K562 (cell line): Measurements from ENCODE around the gene DIS3L2. TPM values are rescaled to one million over a fixed set of nuclear protein-coding genes. Genes with fewer than 3 reads are reported as not detected.
A peak's percentile ranks its signal among the peaks of the same experiment; 100 is the strongest.

Source experiments
- ATAC-seq: fragments of 200-7000 bp; cut with Tn5 transposase; 3 replicates; pipeline ENCODE4 v1.9.1; 2020; ENCODE audit warnings: moderate library complexity
- BruUV-seq: library from RNA; stranded (reverse); fragments of 400-500 nt; replicated peaks from 2 replicates; lab custom pipeline; 2021; lab: Mats Ljungman, UMichigan
- CTCF ChIA-PET: fragments of 300-600 bp; formaldehyde crosslinking; extraction: SDS; loops from one replicate; lab custom pipeline; 2021; ENCODE audit warnings: low intra/inter-chr PET ratio; lab: Yijun Ruan, JAX
- POLR2A ChIA-PET: fragments of 300-600, 350-650 bp; sonication (Branson Sonifier 250); formaldehyde crosslinking; extraction: SDS; loops from one replicate; lab custom pipeline; 2021; ENCODE audit warnings: antibody characterized with exemption, inconsistent platforms; lab: Yijun Ruan, JAX
- DNase-seq, 4 experiments: peaks; one replicate each; pipeline versions ENCODE4 v3.0.0 to v3.0.0-alpha.2; 2011 to 2018; ENCODE audit warnings: low spot score in 3 of 4, mixed read lengths in 3 of 4; ENCODE audit errors: extremely low read depth in 1 of 4
- FAIRE-seq: peaks from 2 replicates; lab custom pipeline; 2011; peaks lifted over from hg19 to GRCh38; lab: Jason Lieb, UNC
- H2AFZ ChIP-seq: 2 replicates; pipeline ENCODE4 v1.6.0; 2011; ENCODE audit warnings: low read depth, low read length, control low read depth, inconsistent platforms
- H3K27ac ChIP-seq: fragments of 200-600 bp; 3 replicates; pipeline ENCODE4 v1.8.0; 2011; ENCODE audit warnings: low read depth, mild to moderate bottlenecking, control low read depth, inconsistent platforms, low read length, moderate library complexity, mixed read lengths; ENCODE audit errors: extremely low read depth
- H3K27me3 ChIP-seq, 2 experiments: fragments of 300-600 bp in 1 of 2; 2 replicates in 1 of 2; 3 replicates in 1 of 2; pipeline versions ENCODE4 v1.6.0 to v1.8.0; 2011; ENCODE audit warnings: inconsistent platforms in 2 of 2, low read length in 2 of 2, mild to moderate bottlenecking in 1 of 2, mixed read lengths in 1 of 2, moderate library complexity in 1 of 2; ENCODE audit not compliant: control insufficient read depth in 2 of 2, insufficient read depth in 2 of 2
- H3K36me3 ChIP-seq: fragments of 300-600 bp; 3 replicates; pipeline ENCODE4 v1.8.0; 2011; ENCODE audit warnings: mild to moderate bottlenecking, low read length, inconsistent platforms; ENCODE audit not compliant: control insufficient read depth, insufficient read depth
- H3K4me1 ChIP-seq, 2 experiments: fragments of 200-600 bp in 1 of 2; replicated peaks in 1 of 2; 2 replicates in 1 of 2; 3 replicates in 1 of 2; pipeline versions ENCODE4 v1.5.1 to v1.8.0; 2011; ENCODE audit warnings: inconsistent platforms in 2 of 2, low read length in 2 of 2, mild to moderate bottlenecking in 1 of 2, mixed read lengths in 1 of 2, moderate library complexity in 1 of 2; ENCODE audit not compliant: control insufficient read depth in 2 of 2, insufficient read depth in 2 of 2
- H3K4me2 ChIP-seq: 2 replicates; pipeline ENCODE4 v1.6.1; 2011; ENCODE audit warnings: low read length, control low read depth, inconsistent platforms, mixed read lengths; ENCODE audit not compliant: insufficient read depth
- H3K4me3 ChIP-seq: fragments of 200-600 bp; sonication (generic), shearing (Covaris generic); 2 replicates; pipeline ENCODE4 v1.5.1; 2016; ENCODE audit warnings: control low read depth, inconsistent platforms
- H3K79me2 ChIP-seq: fragments of 200-600 bp; 3 replicates; pipeline ENCODE4 v1.8.0; 2011; ENCODE audit warnings: low read length, inconsistent platforms; ENCODE audit not compliant: control insufficient read depth, insufficient read depth
- H3K9ac ChIP-seq, 2 experiments: 2 replicates each; pipeline versions ENCODE4 v1.6.0 to v1.6.1; 2011; ENCODE audit warnings: low read depth in 2 of 2, low read length in 2 of 2, control low read depth in 1 of 2, inconsistent platforms in 1 of 2, mild to moderate bottlenecking in 1 of 2, mixed read lengths in 1 of 2; ENCODE audit not compliant: insufficient read depth in 1 of 2
- H3K9me1 ChIP-seq: one replicate; pipeline ENCODE4 v1.6.0; 2011; ENCODE audit warnings: inconsistent platforms, mild to moderate bottlenecking, low read length, moderate library complexity; ENCODE audit not compliant: control insufficient read depth, insufficient read depth
- H3K9me3 ChIP-seq: replicated peaks from 2 replicates; pipeline ENCODE4 v1.5.1; 2011; ENCODE audit warnings: low read depth, low read length, inconsistent platforms; ENCODE audit not compliant: control insufficient read depth, insufficient read depth
- H4K20me1 ChIP-seq: replicated peaks from 2 replicates; pipeline ENCODE4 v1.6.1; 2011; ENCODE audit warnings: low read length, inconsistent platforms, mixed read lengths; ENCODE audit not compliant: control insufficient read depth, insufficient read depth
- ARNT ChIP-seq, 2 experiments: fragments of 450-650 bp; IDR thresholded peaks; 2 replicates each; pipeline ENCODE4 v1.6.1; 2016; ENCODE audit warnings: mild to moderate bottlenecking in 1 of 2
- CBX2 ChIP-seq: fragments of 200-600 bp; sonication (generic); IDR thresholded peaks from one replicate; pipeline ENCODE4 v1.6.1; 2012; ENCODE audit warnings: mild to moderate bottlenecking, low read length, inconsistent platforms; ENCODE audit not compliant: insufficient read depth, poor library complexity, severe bottlenecking
- FOXO4 ChIP-seq: fragments of 450-650 bp; formaldehyde crosslinking; IDR thresholded peaks from 2 replicates; pipeline ENCODE4 v1.4.0; 2020; ENCODE audit warnings: mild to moderate bottlenecking, moderate library complexity
- GATAD2B ChIP-seq: fragments of 450-650 bp; IDR thresholded peaks from 2 replicates; pipeline ENCODE4 v1.6.1; 2017; ENCODE audit warnings: mild to moderate bottlenecking, borderline replicate concordance
- LCOR ChIP-seq: sonication (generic); formaldehyde crosslinking; IDR thresholded peaks from 2 replicates; pipeline ENCODE4 v1.8.0; 2022; ENCODE audit warnings: mild to moderate bottlenecking, missing genetic modification reagents
- MTF1 ChIP-seq: fragments of 250-450 bp; sonication (Bioruptor Pico); IDR thresholded peaks from 2 replicates; pipeline ENCODE4 v1.9.0; 2021; ENCODE audit warnings: moderate library complexity, mild to moderate bottlenecking, inconsistent platforms, borderline replicate concordance
- MYC ChIP-seq, 2 experiments: fragments of 250-450 bp in 1 of 2; sonication (Bioruptor Pico) in 1 of 2; IDR thresholded peaks; 2 replicates each; pipeline versions ENCODE4 v1.5.1 to v1.6.1; 2012 to 2021; ENCODE audit warnings: low read depth in 2 of 2, borderline replicate concordance in 1 of 2, improper control_type of control experiment in 1 of 2, low read length in 1 of 2, mild to moderate bottlenecking in 1 of 2, moderate library complexity in 1 of 2
- PHTF2 ChIP-seq: fragments of 250-450 bp; sonication (Bioruptor Pico); IDR thresholded peaks from 2 replicates; pipeline ENCODE4 v1.5.0; 2021; ENCODE audit warnings: mild to moderate bottlenecking
- RERE ChIP-seq: sonication (generic); formaldehyde crosslinking; IDR thresholded peaks from 2 replicates; pipeline ENCODE4 v1.8.0; 2023; ENCODE audit warnings: missing genetic modification reagents, mild to moderate bottlenecking, borderline replicate concordance
- TCF15 ChIP-seq: fragments of 250-450 bp; sonication (Bioruptor Pico); IDR thresholded peaks from 2 replicates; pipeline ENCODE4 v1.8.0; 2022; ENCODE audit warnings: moderate library complexity, mild to moderate bottlenecking, inconsistent platforms
- ZNF830 ChIP-seq: fragments of 250-450 bp; sonication (Bioruptor Pico); IDR thresholded peaks from 2 replicates; pipeline ENCODE4 v1.5.0; 2021; ENCODE audit warnings: mild to moderate bottlenecking
- WGBS: fragments of 100-300 bp; shearing (Covaris generic); methylation state at CpG from one replicate; pipeline ENCODE4 v1.1.6; 2016; ENCODE audit warnings: low coverage, mixed read lengths; ENCODE audit not compliant: insufficient coverage; ENCODE audit errors: missing lambda C conversion rate; 5-methylcytosine and 5-hydroxymethylcytosine counted together
- in situ Hi-C: fragments of 300-500 bp; cut with MboI; formaldehyde crosslinking; loops from 4 replicates; pipeline ENCODE4 v1.15.0; 2018; ENCODE audit warnings: inconsistent platforms, mixed read lengths
- intact Hi-C: fragments of 100-400 bp; cut with micrococcal nuclease; formaldehyde crosslinking; loops from 2 replicates; pipeline ENCODE4 v1.14.2; 2022
- polyA plus RNA-seq, 8 experiments: library from polyadenylated mRNA; depleted of rRNA in 4 of 8; stranded (reverse) in 5 of 8; unstranded in 3 of 8; fragments of >200 nt; fragmentation: Nextera tagmentation in 2 of 8; fragmentation: Illumina TruSeq in 1 of 8; extraction: Ambion mirVana in 2 of 8; extraction: Trizol in 1 of 8; gene quantifications; 2 replicates each; pipeline versions ENCODE4 v1.2.1 to v1.2.3, GENCODE V29; 2011 to 2014; ENCODE audit warnings: inconsistent platforms in 1 of 8, missing spikeins in 1 of 8
- total RNA-seq, 7 experiments: library from RNA; depleted of rRNA in 6 of 7; stranded (reverse); fragments of >200 nt in 6 of 7; fragmentation: Illumina TruSeq in 2 of 7; extraction: Trizol in 2 of 7; gene quantifications; 2 replicates each; pipeline versions ENCODE4 v1.2.1 to v1.2.3, GENCODE V29; 2011 to 2021; ENCODE audit warnings: low replicate concordance in 1 of 7
- TF ChIP-seq, protein P1 (sequence below): fragments of 250-450 bp; sonication (Bioruptor Pico); IDR thresholded peaks from 2 replicates; pipeline ENCODE4 v1.4.0; 2020

The DIS3L2 gene
- total and polyA plus RNA-seq, 9 of the 15 experiments (the other 6 are each of a cell fraction or from before 2014, with no cell fraction given), result 1.5 to 19.2 (median 11.2) TPM

GRCh38 chr2:231946241-231946814, 15.2 kb upstream of the DIS3L2 start:
- ATAC-seq, result peak; percentile 49; the same call in 2 of the 3 replicates
- in situ Hi-C loops (loop anchor here (10.0 kb wide), 1 partner anchor 168 kb away; no protein-coding TSS in a partner anchor), intact Hi-C loops (no loop called here)
- BruUV-seq, result no TSS peak
- Histone ChIP-seq H3K36me3 (no peaks in the 10 kb centered on the region), H3K27ac (no peak overlapping the region), H3K9ac (no peak overlapping the region), H3K4me2 (no peak overlapping the region), H4K20me1 (no peaks in the 10 kb centered on the region), H3K79me2 (no peaks in the 10 kb centered on the region), H3K4me3 (no peak overlapping the region), H3K9me1 (no peaks in the 10 kb centered on the region), H3K27me3 (no peaks in the 10 kb centered on the region), H3K9me3 (no peaks in the 10 kb centered on the region), H3K4me1 (peaks cover 0 to 3% of the 10 kb centered on the region in 2 experiments; a peak in 1 of 5 replicates), H2AFZ (peak overlapping the region; percentile 55; the same call in 1 of the 2 replicates)
- DNase-seq, result no peak
- CTCF ChIA-PET, result no interaction called here
- no peak for FAIRE-seq
- POLR2A ChIA-PET, result no interaction called here
- no peak for TF ChIP-seq FOXO4 (CRISPR knock-in tag)
- no peak for TF ChIP-seq GATAD2B
- TF ChIP-seq ARNT (IDR thresholded peaks at IDR 0.05), result no peak
- TF ChIP-seq, protein P1, sequence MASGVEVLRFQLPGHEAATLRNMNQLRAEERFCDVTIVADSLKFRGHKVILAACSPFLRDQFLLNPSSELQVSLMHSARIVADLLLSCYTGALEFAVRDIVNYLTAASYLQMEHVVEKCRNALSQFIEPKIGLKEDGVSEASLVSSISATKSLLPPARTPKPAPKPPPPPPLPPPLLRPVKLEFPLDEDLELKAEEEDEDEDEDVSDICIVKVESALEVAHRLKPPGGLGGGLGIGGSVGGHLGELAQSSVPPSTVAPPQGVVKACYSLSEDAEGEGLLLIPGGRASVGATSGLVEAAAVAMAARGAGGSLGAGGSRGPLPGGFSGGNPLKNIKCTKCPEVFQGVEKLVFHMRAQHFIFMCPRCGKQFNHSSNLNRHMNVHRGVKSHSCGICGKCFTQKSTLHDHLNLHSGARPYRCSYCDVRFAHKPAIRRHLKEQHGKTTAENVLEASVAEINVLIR (CRISPR knock-in tag), result no peak
- TF ChIP-seq LCOR, result no peak
- no peak for TF ChIP-seq ZNF830
- TF ChIP-seq TCF15 (CRISPR knock-in tag), result no peak
- TF ChIP-seq MYC (IDR thresholded peaks at IDR 0.05; ENCODE audit: low read depth, low read length), result no peak
- TF ChIP-seq MYC (CRISPR knock-in tag; IDR thresholded peaks at IDR 0.05; ENCODE audit: borderline replicate concordance, low read depth), result no peak
- no peak for TF ChIP-seq CBX2
- TF ChIP-seq MTF1 (CRISPR knock-in tag), result no peak
- TF ChIP-seq PHTF2 (CRISPR knock-in tag), result no peak
- TF ChIP-seq RERE (CRISPR knock-in tag), result no peak
- 31% methylated on average over 15 of the region's 15 CpGs for WGBS
